ENCODE data around the gene LRRC27. TPM values are rescaled to one million over a fixed set of nuclear protein-coding genes. Genes with fewer than 3 reads are reported as not detected.
"Not testable (repeated sequence)": the region's sequence is repeated elsewhere in the genome, so short reads cannot be mapped to it uniquely, and the experiment has no call there.

LRRC27 gene
- total RNA-seq, 6 donors from 2014 or later, result 7.4 to 110 (median 15.1) TPM

- 76 to 80% methylated on average over 15 of the region's 15 CpGs for WGBS, 2 donors
- H3K9me3 ChIP-seq, result no peaks in the 10 kb centered on the region
- peak in 1 of 4 donors; percentile 6 for TF ChIP-seq POLR2A (IDR thresholded peaks at IDR 0.05)
- TF ChIP-seq, protein P1, sequence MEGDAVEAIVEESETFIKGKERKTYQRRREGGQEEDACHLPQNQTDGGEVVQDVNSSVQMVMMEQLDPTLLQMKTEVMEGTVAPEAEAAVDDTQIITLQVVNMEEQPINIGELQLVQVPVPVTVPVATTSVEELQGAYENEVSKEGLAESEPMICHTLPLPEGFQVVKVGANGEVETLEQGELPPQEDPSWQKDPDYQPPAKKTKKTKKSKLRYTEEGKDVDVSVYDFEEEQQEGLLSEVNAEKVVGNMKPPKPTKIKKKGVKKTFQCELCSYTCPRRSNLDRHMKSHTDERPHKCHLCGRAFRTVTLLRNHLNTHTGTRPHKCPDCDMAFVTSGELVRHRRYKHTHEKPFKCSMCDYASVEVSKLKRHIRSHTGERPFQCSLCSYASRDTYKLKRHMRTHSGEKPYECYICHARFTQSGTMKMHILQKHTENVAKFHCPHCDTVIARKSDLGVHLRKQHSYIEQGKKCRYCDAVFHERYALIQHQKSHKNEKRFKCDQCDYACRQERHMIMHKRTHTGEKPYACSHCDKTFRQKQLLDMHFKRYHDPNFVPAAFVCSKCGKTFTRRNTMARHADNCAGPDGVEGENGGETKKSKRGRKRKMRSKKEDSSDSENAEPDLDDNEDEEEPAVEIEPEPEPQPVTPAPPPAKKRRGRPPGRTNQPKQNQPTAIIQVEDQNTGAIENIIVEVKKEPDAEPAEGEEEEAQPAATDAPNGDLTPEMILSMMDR (IDR thresholded peaks at IDR 0.05), result no peak
- H3K4me1 ChIP-seq, result peaks cover 0 to 10% (median 8%) of the 10 kb centered on the region in 4 donors
- DNase-seq (peak in 1 of 2 donors; percentile 20), ATAC-seq (ENCODE audit: low FRiP score in 2 of 2) (peak in 1 of 2 donors; percentile 40)
- H3K27me3 ChIP-seq, result no peaks in the 10 kb centered on the region
- no peak overlapping the region for H3K4me3 ChIP-seq
- H3K36me3 ChIP-seq, result no peaks in the 10 kb centered on the region
- H3K27ac ChIP-seq, result peak overlapping the region in 3 of 4 donors; percentile 4 to 81 (median 53)
Observed at GRCh38 chr10:132376394-132376851, 44.4 kb downstream of the LRRC27 start.

GRCh38 chr10:132377326-132377725, 45.3 kb downstream of the LRRC27 start:
- no peak for TF ChIP-seq EP300 (IDR thresholded peaks at IDR 0.05)
- Histone ChIP-seq H3K4me3 (no peak overlapping the region), H3K36me3 (no peaks in the 10 kb centered on the region), H3K27ac (no peak overlapping the region), H3K27me3 (no peaks in the 10 kb centered on the region), H3K4me1 (peaks cover 0 to 10% (median 8%) of the 10 kb centered on the region in 4 donors), H3K9me3 (no peaks in the 10 kb centered on the region)
- DNase-seq (peak in 1 of 2 donors; percentile 20), ATAC-seq (ENCODE audit: low FRiP score in 2 of 2) (no peak)
- WGBS, 2 donors, result 94 to 96% methylated on average over 7 of the region's 7 CpGs

DNA sequence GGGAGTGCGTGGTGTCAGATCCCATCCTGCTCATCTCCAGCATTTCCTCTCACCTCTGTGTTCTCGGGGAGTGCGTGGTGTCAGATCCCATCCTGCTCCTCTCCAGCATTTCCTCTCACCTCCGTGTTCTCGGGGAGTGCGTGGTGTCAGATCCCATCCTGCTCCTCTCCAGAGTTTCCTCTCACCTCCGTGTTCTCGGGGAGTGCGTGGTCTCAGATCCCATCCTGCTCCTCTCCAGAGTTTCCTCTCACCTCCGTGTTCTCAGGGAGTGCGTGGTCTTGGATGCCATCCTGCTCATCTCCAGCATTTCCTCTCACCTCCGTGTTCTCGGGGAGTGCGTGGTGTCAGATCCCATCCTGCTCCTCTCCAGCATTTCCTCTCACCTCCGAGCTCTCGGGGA, 47.0 kb downstream of the LRRC27 start:
- ATAC-seq (ENCODE audit: low FRiP score in 2 of 2); H3K27ac ChIP-seq; H3K9me3 ChIP-seq; DNase-seq; H3K27me3 ChIP-seq; H3K36me3 ChIP-seq; H3K4me3 ChIP-seq: not testable (repeated sequence)
- WGBS, 2 donors, result 83 to 88% methylated on average over 15 to 16 of the region's 16 CpGs
- H3K4me1 ChIP-seq, result peaks cover 0 to 10% (median 8%) of the 10 kb centered on the region in 4 donors

DNA sequence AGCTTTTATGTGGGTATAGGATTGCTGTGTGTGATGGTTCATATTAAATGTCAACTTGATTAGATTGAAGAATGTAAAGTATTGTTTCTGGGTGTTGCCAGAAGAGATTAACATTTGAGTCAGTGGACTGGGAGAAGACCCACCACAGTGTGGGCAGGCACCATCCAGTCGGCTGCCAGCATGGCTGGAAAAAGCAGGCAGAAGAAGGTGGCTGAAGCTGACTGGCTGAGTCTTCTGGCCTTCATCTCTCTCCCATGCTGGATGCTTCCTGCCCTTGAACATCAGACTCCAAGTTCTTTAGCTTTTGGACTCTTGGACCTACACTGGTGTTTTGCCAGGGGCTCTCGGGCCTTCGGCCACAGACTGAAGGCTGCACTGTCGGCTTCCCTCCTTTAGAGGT, 49.0 kb downstream of the LRRC27 start:
- H3K4me3 ChIP-seq; H3K27me3 ChIP-seq; H3K9me3 ChIP-seq; H3K27ac ChIP-seq; ATAC-seq (ENCODE audit: low FRiP score in 2 of 2); H3K36me3 ChIP-seq; H3K4me1 ChIP-seq: not testable (repeated sequence)
- peak in 1 of 2 donors; percentile 4 for DNase-seq
- 98 to 100% methylated on average over 3 to 4 of the region's 4 CpGs for WGBS, 2 donors

DNA sequence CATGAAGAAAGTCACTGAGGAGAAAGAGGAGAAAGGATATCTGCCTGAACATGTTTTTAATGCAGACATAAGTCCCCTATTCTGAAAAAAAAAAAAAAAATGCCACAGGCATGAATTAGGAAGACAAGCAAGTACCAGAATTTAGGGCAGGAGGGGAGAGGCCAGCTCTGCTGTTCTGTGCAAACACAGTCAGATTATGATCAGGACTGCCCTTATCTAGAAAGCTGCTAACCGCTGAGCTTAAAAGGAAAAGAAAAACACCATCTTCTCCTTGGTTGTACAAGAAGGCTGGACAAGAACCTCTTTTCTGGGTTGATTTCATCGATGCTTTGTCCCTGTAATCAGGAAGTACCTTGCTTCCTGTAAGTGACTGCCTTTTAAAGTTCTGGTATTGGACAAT, 49.7 kb downstream of the LRRC27 start:
- ATAC-seq (ENCODE audit: low FRiP score in 2 of 2) (no peak), DNase-seq (no peak)
- Histone ChIP-seq H3K36me3 (no peaks in the 10 kb centered on the region), H3K4me1 (peaks cover 0 to 4% (median 0%) of the 10 kb centered on the region in 4 donors), H3K27me3 (no peaks in the 10 kb centered on the region), H3K9me3 (no peaks in the 10 kb centered on the region), H3K27ac (no peak overlapping the region), H3K4me3 (no peak overlapping the region)
- TF ChIP-seq POLR2A (IDR thresholded peaks at IDR 0.05) (no peak), POLR2AphosphoS5 (IDR thresholded peaks at IDR 0.05) (no peak), EP300 (IDR thresholded peaks at IDR 0.05) (no peak)
- TF ChIP-seq, protein P1 (IDR thresholded peaks at IDR 0.05), result no peak
- 40 to 47% methylated on average over 2 of the region's 2 CpGs for WGBS, 2 donors

- ATAC-seq (ENCODE audit: low FRiP score in 2 of 2) (no peak), DNase-seq (peak in 1 of 2 donors; percentile 6)
- H3K36me3 ChIP-seq, result no peaks in the 10 kb centered on the region
- TF ChIP-seq POLR2A (IDR thresholded peaks at IDR 0.05), result no peak
- no peak for TF ChIP-seq POLR2AphosphoS5 (IDR thresholded peaks at IDR 0.05)
- TF ChIP-seq, protein P1 (IDR thresholded peaks at IDR 0.05), result no peak
- TF ChIP-seq EP300 (IDR thresholded peaks at IDR 0.05), result no peak
- H3K27ac ChIP-seq, result no peak overlapping the region
- WGBS, 2 donors, result 88 to 90% methylated on average over 16 of the region's 16 CpGs
- no peaks in the 10 kb centered on the region for H3K9me3 ChIP-seq
- no peak overlapping the region for H3K4me3 ChIP-seq
- H3K4me1 ChIP-seq, result peaks cover 0 to 4% (median 0%) of the 10 kb centered on the region in 4 donors
- no peaks in the 10 kb centered on the region for H3K27me3 ChIP-seq
Observed at GRCh38 chr10:132382231-132382922, 50.4 kb downstream of the LRRC27 start.
